Neutrophil (primary cell): ENCODE measurements around the gene KCNQ5.

Experiments
- H3K27ac ChIP-seq: fragments of 200-600 bp; sonication (generic); 2 replicates; pipeline ENCODE4 v1.5.1; 2016; ENCODE audit warnings: mild to moderate bottlenecking, moderate library complexity
- H3K27me3 ChIP-seq: fragments of 200-600 bp; sonication (generic); 2 replicates; pipeline ENCODE4 v1.6.0; 2016; ENCODE audit warnings: mild to moderate bottlenecking
- H3K36me3 ChIP-seq: fragments of 200-600 bp; sonication (generic); 2 replicates; pipeline ENCODE4 v1.5.1; 2017
- H3K4me1 ChIP-seq, 2 experiments: fragments of 200-600 bp in 1 of 2; sonication (generic) in 1 of 2; 1 replicate in 1 of 2; 2 replicates in 1 of 2; pipeline versions ENCODE4 v1.5.1 to v1.6.1; 2013 to 2016; ENCODE audit warnings: low read depth in 1 of 2, low read length in 1 of 2, mild to moderate bottlenecking in 1 of 2, moderate library complexity in 1 of 2; ENCODE audit not compliant: control insufficient read depth in 1 of 2, insufficient read depth in 1 of 2
- H3K4me3 ChIP-seq, 2 experiments: fragments of 200-600 bp in 1 of 2; sonication (generic) in 1 of 2; 1 replicate in 1 of 2; 2 replicates in 1 of 2; pipeline ENCODE4 v1.5.1; 2013 to 2016; ENCODE audit warnings: low read depth in 1 of 2, low read length in 1 of 2, mild to moderate bottlenecking in 1 of 2, moderate library complexity in 1 of 2
- H3K9me3 ChIP-seq: fragments of 200-600 bp; sonication (generic); 2 replicates; pipeline ENCODE4 v1.5.1; 2016
- TF ChIP-seq, protein P1 (sequence below): fragments of 200-600 bp; sonication (generic); IDR thresholded peaks from 2 replicates; pipeline ENCODE4 v1.5.1; 2016; ENCODE audit warnings: antibody characterized with exemption

Gene KCNQ5

DNA sequence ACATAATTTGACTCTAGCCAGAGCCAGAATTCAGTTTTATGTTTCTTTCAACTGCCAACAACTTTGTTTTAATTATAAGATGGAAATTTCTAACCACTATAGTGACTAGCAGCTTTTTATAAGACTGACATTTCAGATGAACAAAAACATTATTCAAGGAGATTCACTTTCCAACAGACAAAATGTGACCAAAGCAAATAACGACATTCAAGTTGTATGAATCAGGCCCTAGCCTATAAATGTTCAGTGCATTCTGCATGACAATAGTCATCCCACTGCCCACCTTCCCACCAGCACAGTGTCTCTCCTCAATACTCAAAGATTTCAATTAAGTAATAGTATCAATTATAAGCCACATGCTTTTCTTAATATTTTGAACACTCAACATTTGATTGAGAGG lies 402.7 kb downstream of the KCNQ5 start:
- TF ChIP-seq, protein P1, sequence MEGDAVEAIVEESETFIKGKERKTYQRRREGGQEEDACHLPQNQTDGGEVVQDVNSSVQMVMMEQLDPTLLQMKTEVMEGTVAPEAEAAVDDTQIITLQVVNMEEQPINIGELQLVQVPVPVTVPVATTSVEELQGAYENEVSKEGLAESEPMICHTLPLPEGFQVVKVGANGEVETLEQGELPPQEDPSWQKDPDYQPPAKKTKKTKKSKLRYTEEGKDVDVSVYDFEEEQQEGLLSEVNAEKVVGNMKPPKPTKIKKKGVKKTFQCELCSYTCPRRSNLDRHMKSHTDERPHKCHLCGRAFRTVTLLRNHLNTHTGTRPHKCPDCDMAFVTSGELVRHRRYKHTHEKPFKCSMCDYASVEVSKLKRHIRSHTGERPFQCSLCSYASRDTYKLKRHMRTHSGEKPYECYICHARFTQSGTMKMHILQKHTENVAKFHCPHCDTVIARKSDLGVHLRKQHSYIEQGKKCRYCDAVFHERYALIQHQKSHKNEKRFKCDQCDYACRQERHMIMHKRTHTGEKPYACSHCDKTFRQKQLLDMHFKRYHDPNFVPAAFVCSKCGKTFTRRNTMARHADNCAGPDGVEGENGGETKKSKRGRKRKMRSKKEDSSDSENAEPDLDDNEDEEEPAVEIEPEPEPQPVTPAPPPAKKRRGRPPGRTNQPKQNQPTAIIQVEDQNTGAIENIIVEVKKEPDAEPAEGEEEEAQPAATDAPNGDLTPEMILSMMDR, result no peak
- Histone ChIP-seq H3K4me1 (peaks cover 4 to 5% of the 10 kb centered on the region in 2 experiments), H3K4me3 (no peak overlapping the region), H3K27me3 (no peaks in the 10 kb centered on the region), H3K27ac (no peak overlapping the region), H3K36me3 (no peaks in the 10 kb centered on the region), H3K9me3 (no peaks in the 10 kb centered on the region)

DNA sequence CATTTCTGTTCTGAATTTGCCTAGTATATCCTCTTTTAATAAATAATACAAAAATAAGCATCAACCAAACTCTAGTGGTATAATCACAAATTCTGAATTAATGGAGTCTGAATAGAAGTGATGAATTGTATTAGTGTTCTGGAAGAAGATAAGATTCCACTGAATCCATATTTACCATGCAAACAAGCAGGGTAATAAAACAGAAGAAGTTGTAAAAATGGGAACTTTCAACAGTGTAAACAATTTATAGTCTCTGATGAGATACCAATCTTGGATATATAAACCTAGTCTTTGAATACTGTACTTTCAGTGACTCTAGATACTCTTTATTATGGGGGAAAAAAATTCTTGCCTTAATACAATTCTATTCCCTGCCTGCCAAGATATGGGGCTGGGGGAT lies 405.8 kb downstream of the KCNQ5 start:
- H3K9me3 ChIP-seq, result no peaks in the 10 kb centered on the region
- TF ChIP-seq, protein P1, result no peak
- peaks cover 4 to 5% of the 10 kb centered on the region in 2 experiments for H3K4me1 ChIP-seq
- no peaks in the 10 kb centered on the region for H3K27me3 ChIP-seq
- no peaks in the 10 kb centered on the region for H3K36me3 ChIP-seq
- no peak overlapping the region for H3K4me3 ChIP-seq
- H3K27ac ChIP-seq, result no peak overlapping the region

DNA sequence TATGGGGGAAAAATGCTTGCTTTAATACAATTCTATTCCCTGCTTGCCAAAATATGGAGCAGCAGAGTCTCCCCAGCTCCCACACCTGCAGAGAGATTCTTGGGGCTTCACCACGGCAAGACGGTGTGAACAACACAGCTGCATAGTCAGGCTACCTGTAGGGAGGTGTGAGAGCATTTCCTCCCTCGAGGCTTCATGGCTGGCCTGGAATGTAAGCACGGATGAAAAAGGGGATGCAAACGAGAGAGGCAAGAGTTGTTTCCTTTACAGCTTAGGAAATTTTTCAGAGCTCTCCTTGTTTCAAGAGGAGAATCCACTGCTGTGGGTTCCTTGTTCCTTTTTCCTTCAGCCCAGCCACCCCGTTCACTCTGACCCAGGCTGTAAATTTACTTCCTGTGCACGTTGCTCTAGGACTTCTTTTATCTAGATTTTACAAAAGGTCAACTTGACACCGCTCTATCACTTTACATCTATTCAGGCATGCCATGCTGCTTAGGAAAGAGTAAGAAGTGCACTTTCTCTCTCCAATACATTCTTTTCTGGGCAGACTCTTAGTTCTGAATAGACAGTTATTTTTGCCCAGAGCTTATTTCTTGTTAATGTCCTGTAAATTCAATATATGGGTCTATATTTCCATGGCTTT lies 406.4 kb downstream of the KCNQ5 start:
- Histone ChIP-seq H3K9me3 (no peaks in the 10 kb centered on the region), H3K4me3 (no peak overlapping the region), H3K4me1 (peaks cover 4 to 5% of the 10 kb centered on the region in 2 experiments), H3K27me3 (no peaks in the 10 kb centered on the region), H3K27ac (no peak overlapping the region), H3K36me3 (no peaks in the 10 kb centered on the region)
- TF ChIP-seq, protein P1, result no peak

DNA sequence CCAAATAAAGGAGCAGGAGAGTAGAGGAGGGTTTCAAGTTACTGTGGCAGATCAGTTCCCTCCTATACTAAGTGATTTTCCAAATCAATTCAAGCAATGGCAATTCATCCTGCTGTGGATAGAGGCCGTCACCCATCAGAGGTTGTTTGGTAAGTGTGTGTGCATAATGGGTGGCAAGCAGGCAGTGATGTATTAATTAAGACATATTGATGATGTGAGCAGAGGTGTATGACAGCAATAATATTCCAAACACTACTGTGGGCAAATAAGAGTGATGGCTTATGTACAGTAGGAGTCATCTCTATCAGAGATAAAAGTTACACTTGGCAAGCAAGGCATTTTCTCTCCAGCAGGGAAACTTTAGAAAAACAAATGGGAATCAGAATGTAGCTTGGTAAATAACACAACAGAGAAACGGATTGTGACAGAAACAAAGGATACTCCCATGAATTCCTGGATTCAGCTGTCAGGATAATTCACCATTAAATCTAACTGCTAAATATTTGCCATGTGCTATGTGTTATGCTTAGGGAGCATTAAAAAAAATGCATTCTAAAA lies 407.1 kb downstream of the KCNQ5 start:
- Histone ChIP-seq H3K27me3 (no peaks in the 10 kb centered on the region), H3K9me3 (no peaks in the 10 kb centered on the region), H3K27ac (no peak overlapping the region), H3K4me3 (no peak overlapping the region), H3K4me1 (peaks cover 4 to 5% of the 10 kb centered on the region in 2 experiments), H3K36me3 (no peaks in the 10 kb centered on the region)
- TF ChIP-seq, protein P1, result no peak

DNA sequence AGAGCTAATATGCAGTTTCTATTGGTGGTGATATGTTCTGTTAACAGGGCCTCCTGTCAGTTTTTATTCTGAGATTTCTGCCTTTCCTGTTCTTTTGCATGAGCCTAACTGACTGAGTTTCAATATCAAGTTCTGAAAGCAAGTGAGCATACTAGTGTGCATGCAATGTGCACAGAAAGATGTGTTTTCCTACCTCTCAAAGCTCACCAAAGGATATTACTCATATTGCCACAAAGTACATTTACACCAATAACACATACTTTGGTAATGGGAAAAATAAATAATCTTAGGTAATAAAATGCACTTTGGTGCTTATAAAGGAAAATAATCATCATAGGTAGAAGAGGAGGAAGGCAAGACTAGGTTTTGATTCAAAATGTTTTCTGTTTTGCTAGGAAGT lies 408.4 kb downstream of the KCNQ5 start:
- TF ChIP-seq, protein P1, result no peak
- no peak overlapping the region for H3K4me3 ChIP-seq
- no peaks in the 10 kb centered on the region for H3K36me3 ChIP-seq
- no peaks in the 10 kb centered on the region for H3K9me3 ChIP-seq
- no peaks in the 10 kb centered on the region for H3K27me3 ChIP-seq
- H3K27ac ChIP-seq, result no peak overlapping the region
- H3K4me1 ChIP-seq, result peaks cover 4 to 5% of the 10 kb centered on the region in 2 experiments
